Measurements from ENCODE around the gene TM9SF1.

Gene TM9SF1

DNA sequence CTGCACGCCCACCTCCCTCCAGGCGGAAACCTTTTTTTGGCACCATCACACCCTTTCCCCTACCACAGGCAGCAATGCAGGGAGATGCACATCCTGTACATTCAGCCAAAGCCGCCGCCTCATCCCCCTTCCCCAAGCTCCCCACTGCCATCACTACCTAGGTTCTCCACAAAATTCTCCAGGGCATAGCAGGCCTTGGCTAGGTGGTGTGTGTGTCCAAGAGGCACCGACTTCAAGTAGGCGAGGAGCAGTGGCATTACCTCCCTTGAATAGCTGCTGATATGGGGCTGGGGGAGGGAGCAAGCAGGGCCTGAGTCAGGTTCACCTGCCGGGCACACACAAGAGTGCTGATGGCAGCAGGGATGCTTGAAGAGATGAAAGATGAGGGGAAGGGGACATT is 10.2 kb downstream of the TM9SF1 start:
- DNase-seq (ENCODE audit: extremely low spot score), result no peak
- no peak for TF ChIP-seq CTCF (IDR thresholded peaks at IDR 0.05; ENCODE audit: control extremely low read depth, extremely low read depth, low read depth, missing control alignments)
- ChIA-PET POLR2A (no interaction called here), CTCF (interaction anchor here (0.9 to 4.4 kb wide), 5 partner anchors 9 to 123 kb away, joined by 3 to 35 read pairs (median 4); partner anchors contain the start of genes CIDEB, IRF9, TINF2 and TM9SF1)

GRCh38 chr14:24184104-24184970 is 10.9 kb downstream of the TM9SF1 start:
- ChIA-PET CTCF (interaction anchor here (0.9 to 4.4 kb wide), 4 partner anchors 11 to 124 kb away, joined by 3 to 35 read pairs (median 5); partner anchors contain the start of genes CIDEB, IRF9, TINF2 and TM9SF1), POLR2A (no interaction called here)

DNA sequence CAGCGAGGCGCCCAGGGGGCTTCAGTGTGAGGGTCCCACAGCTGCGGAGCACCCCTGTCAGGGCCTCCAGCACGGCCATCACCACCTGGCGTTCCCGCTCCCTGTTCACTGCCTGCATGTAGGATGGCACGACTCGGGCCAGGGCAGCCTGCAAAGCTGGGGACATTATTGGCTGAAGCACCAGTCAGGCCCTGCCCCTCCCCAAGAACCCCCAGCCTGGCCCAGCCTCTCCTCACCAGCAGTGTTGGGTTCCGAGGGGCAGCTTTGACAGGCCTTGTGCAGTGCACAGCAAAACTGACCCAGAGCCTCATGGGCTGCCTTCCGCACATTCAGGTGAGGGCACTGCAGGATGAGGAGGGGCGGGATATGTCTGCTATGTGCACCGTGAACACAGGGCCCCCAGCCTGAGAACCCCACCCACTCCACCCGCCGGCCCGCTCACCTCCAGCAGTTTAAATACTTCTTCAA is 12.2 kb downstream of the TM9SF1 start:
- DNase-seq (ENCODE audit: extremely low spot score), result no peak
- CTCF ChIA-PET, result interaction anchor here (1.2 kb wide), 1 partner anchor 29 kb away, joined by 3 read pairs; no protein-coding TSS in a partner anchor
- TF ChIP-seq CTCF (IDR thresholded peaks at IDR 0.05; ENCODE audit: control extremely low read depth, extremely low read depth, low read depth, missing control alignments), result no peak
- POLR2A ChIA-PET, result interaction anchor here (0.9 kb wide), 2 partner anchors 10 to 36 kb away, joined by 3 read pairs; no protein-coding TSS in a partner anchor

More at GRCh38 chr14:24184104-24184970, 10.9 kb downstream of the TM9SF1 start:
- DNase-seq (ENCODE audit: extremely low spot score), result no peak
- TF ChIP-seq CTCF (IDR thresholded peaks at IDR 0.05; ENCODE audit: control extremely low read depth, extremely low read depth, low read depth, missing control alignments), result no peak

DNA sequence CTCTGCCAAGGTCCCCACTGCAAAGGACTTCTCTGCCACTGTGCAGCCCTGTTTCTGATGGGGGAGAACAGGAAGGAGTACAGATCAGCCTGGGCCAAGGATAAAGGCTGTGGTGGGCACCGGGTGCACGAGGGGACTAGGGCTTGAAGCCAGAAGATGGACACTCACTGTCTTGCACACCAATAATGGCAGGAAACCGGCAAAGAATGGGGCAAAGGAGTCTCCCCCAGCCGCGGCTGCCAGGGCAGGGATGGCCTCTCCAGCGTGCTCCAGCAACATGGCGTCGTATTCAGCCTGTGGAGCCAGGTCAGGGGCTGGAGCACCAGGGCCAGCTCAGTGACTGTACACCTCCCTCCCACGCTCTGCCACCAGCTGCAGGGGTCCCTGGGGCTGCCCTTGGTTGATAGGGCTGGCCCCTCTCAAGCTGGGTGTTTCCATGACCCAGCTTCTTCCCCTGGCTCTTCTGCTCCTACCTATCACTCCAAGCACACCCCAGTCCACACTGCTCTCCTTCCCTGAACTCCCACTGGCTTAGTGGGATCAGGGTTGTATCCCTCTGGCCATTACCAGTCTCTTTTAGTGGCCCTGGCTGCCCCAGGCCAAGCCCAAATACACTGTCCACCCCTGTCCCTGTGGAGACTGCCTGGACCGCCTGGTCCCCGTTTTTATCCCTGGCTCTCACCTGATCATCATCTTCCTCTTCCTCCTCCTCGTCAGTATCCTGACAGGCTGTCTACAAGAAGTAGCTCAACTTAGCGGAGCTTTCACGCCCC is 12.9 kb downstream of the TM9SF1 start:
- CTCF ChIA-PET, result interaction anchor here (1.2 kb wide), 1 partner anchor 28 kb away, joined by 3 read pairs; no protein-coding TSS in a partner anchor
- DNase-seq (ENCODE audit: extremely low spot score), result no peak
- POLR2A ChIA-PET, result interaction anchor here (0.9 kb wide), 3 partner anchors 9 to 36 kb away, joined by 3 read pairs; no protein-coding TSS in a partner anchor
- no peak for TF ChIP-seq CTCF (IDR thresholded peaks at IDR 0.05; ENCODE audit: control extremely low read depth, extremely low read depth, low read depth, missing control alignments)

- TF ChIP-seq CTCF (IDR thresholded peaks at IDR 0.05; ENCODE audit: control extremely low read depth, extremely low read depth, low read depth, missing control alignments), result no peak
- POLR2A ChIA-PET, result interaction anchor here (0.8 to 3.6 kb wide), 5 partner anchors 14 to 34 kb away, joined by 3 to 13 read pairs (median 3); partner anchors contain the start of genes IRF9, RNF31 and TM9SF1
- CTCF ChIA-PET, result interaction anchor here (1.1 to 3.2 kb wide), 3 partner anchors 21 to 73 kb away, joined by 3 to 21 read pairs (median 4); partner anchors contain the start of gene IRF9
- DNase-seq (ENCODE audit: extremely low spot score), result no peak
Measured at GRCh38 chr14:24181371-24182077, 13.7 kb downstream of the TM9SF1 start.
